CD4-positive, alpha-beta T cell (primary cell): ENCODE results near the gene TAS2R19. TPM values are rescaled to one million over a fixed set of nuclear protein-coding genes. Genes with fewer than 3 reads are reported as not detected.

Source experiments
- ATAC-seq: fragments of 200-7000 bp; cut with Tn5 transposase; one replicate; pipeline ENCODE4 v1.10.0; 2022; ENCODE audit warnings: mild to moderate bottlenecking; ENCODE audit not compliant: poor library complexity
- CTCF ChIA-PET: fragments of 350-600 bp; sonication (Branson Sonifier 250); formaldehyde crosslinking; loops from one replicate; lab custom pipeline; 2021; ENCODE audit warnings: antibody characterized with exemption, inconsistent platforms; lab: Charles Lee
- POLR2A ChIA-PET: fragments of 350-600 bp; sonication (Branson Sonifier 250); formaldehyde crosslinking; loops from one replicate; lab custom pipeline; 2021; ENCODE audit warnings: antibody characterized with exemption, inconsistent platforms; lab: Charles Lee
- DNase-seq, 14 experiments: peaks; one replicate each; pipeline ENCODE4 v3.0.0-alpha.2; 2013 to 2020; ENCODE audit warnings: mixed read lengths in 2 of 14
- H3K27ac ChIP-seq, 2 donors: one replicate each; pipeline versions ENCODE4 v1.5.1 to v1.7.0; 2013; ENCODE audit warnings: low read length in 2 of 2, low read depth in 1 of 2, mild to moderate bottlenecking in 1 of 2
- H3K27me3 ChIP-seq, 2 experiments: 1 replicate in 1 of 2; 2 replicates in 1 of 2; pipeline versions ENCODE4 v1.6.1 to v1.7.0; 2013; ENCODE audit warnings: low read length in 2 of 2, control low read depth in 1 of 2, mild to moderate bottlenecking in 1 of 2, moderate library complexity in 1 of 2; ENCODE audit not compliant: insufficient read depth in 2 of 2, control insufficient read depth in 1 of 2
- H3K36me3 ChIP-seq: one replicate; pipeline ENCODE4 v1.6.1; 2013; ENCODE audit warnings: low read length, control low read depth; ENCODE audit not compliant: insufficient read depth
- H3K4me1 ChIP-seq: one replicate; pipeline ENCODE4 v1.6.1; 2013; ENCODE audit warnings: low read length, control low read depth; ENCODE audit not compliant: insufficient read depth
- H3K4me3 ChIP-seq: one replicate; pipeline ENCODE4 v1.5.1; 2013; ENCODE audit warnings: mild to moderate bottlenecking, low read length, moderate library complexity
- H3K9me3 ChIP-seq, 2 experiments: 1 replicate in 1 of 2; 2 replicates in 1 of 2; pipeline versions ENCODE4 v1.6.1 to v1.7.0; 2013; ENCODE audit warnings: low read length in 2 of 2, mild to moderate bottlenecking in 2 of 2, control low read depth in 1 of 2, moderate library complexity in 1 of 2; ENCODE audit not compliant: control insufficient read depth in 1 of 2, insufficient read depth in 1 of 2
- H3K27ac Mint-ChIP-seq: one replicate; pipeline ENCODE4 v1.8.0; 2020; ENCODE audit warnings: mixed read lengths
- H3K27me3 Mint-ChIP-seq: one replicate; pipeline ENCODE4 v1.8.0; 2021; ENCODE audit warnings: mixed read lengths
- H3K36me3 Mint-ChIP-seq: one replicate; pipeline ENCODE4 v1.8.0; 2021; ENCODE audit warnings: low read depth, mixed read lengths
- H3K4me1 Mint-ChIP-seq: one replicate; pipeline ENCODE4 v1.8.0; 2021; ENCODE audit warnings: low read depth, mixed read lengths
- H3K4me3 Mint-ChIP-seq: one replicate; pipeline ENCODE4 v1.8.0; 2020; ENCODE audit warnings: mild to moderate bottlenecking, mixed read lengths
- H3K9me3 Mint-ChIP-seq: one replicate; pipeline ENCODE4 v1.8.0; 2020; ENCODE audit warnings: mixed read lengths
- intact Hi-C, 2 experiments: fragments of 100-400 bp; cut with DNase I in 1 of 2; cut with micrococcal nuclease in 1 of 2; formaldehyde crosslinking; loops; one replicate each; pipeline versions ENCODE4 v1.15.1 to v1.9.0; 2023 to 2025; cut with DNase I, micrococcal nuclease
- total RNA-seq, 174 experiments: library from RNA in 2 of 174; stranded (reverse) in 2 of 174; gene quantifications; one replicate each; pipeline ENCODE4 v1.2.3 and lab custom pipeline; 2021 to 2026
- TF ChIP-seq, protein P1 (sequence below): fragments of 200-600 bp; IDR thresholded peaks from one replicate; pipeline ENCODE4 v1.8.0; 2022; ENCODE audit warnings: antibody characterized with exemption, mild to moderate bottlenecking

The TAS2R19 gene
- total RNA-seq, 2 experiments from 2014 or later = 0.71 to 1.2 TPM

- Histone ChIP-seq H3K27ac (no peak overlapping the region), H3K9me3 (no peaks in the 10 kb centered on the region), H3K27me3 (no peaks in the 10 kb centered on the region), H3K36me3 (no peaks in the 10 kb centered on the region), H3K4me1 (no peaks in the 10 kb centered on the region), H3K4me3 (no peak overlapping the region)
- Mint-ChIP-seq H3K4me3 (no peak overlapping the region), H3K4me1 (peaks cover 8% of the 10 kb centered on the region), H3K9me3 (no peaks in the 10 kb centered on the region), H3K27me3 (no peaks in the 10 kb centered on the region), H3K27ac (no peak overlapping the region), H3K36me3 (peaks cover 46% of the 10 kb centered on the region)
- no peak for DNase-seq
- TF ChIP-seq, protein P1, sequence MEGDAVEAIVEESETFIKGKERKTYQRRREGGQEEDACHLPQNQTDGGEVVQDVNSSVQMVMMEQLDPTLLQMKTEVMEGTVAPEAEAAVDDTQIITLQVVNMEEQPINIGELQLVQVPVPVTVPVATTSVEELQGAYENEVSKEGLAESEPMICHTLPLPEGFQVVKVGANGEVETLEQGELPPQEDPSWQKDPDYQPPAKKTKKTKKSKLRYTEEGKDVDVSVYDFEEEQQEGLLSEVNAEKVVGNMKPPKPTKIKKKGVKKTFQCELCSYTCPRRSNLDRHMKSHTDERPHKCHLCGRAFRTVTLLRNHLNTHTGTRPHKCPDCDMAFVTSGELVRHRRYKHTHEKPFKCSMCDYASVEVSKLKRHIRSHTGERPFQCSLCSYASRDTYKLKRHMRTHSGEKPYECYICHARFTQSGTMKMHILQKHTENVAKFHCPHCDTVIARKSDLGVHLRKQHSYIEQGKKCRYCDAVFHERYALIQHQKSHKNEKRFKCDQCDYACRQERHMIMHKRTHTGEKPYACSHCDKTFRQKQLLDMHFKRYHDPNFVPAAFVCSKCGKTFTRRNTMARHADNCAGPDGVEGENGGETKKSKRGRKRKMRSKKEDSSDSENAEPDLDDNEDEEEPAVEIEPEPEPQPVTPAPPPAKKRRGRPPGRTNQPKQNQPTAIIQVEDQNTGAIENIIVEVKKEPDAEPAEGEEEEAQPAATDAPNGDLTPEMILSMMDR = no peak
- intact Hi-C loops = loop anchor here in 1 of 2 experiments (10.0 kb wide), 1 partner anchor 619 kb away; no protein-coding TSS in a partner anchor
- CTCF ChIA-PET = no interaction called here
- no peak for ATAC-seq
- POLR2A ChIA-PET = no interaction called here
Measured at GRCh38 chr12:11015775-11016430, 6.5 kb downstream of the TAS2R19 start.

DNA sequence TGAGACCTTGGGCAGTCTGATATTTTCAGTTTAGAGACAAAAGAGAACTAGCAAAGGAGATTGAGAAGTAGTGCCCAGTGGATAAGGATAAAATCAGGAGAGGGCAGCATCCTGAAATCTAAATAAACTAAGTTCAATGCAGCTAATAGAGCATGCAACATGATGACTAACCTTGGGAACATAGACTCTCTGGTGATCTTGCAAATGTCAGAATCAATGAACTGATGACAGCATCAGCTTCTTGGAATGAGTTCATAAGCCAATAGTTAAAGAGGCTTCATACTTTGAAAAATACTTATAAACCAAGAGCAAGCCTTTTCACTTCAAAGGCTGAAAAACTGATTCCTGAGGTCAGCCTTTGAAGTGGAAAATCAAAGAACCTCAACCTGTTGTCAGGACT lies 8.2 kb downstream of the TAS2R19 start:
- intact Hi-C loops = loop anchor here in 1 of 2 experiments (10.0 kb wide), 1 partner anchor 621 kb away; no protein-coding TSS in a partner anchor
- CTCF ChIA-PET = no interaction called here
- Mint-ChIP-seq H3K27ac (no peak overlapping the region), H3K4me1 (peaks cover 8% of the 10 kb centered on the region), H3K36me3 (peaks cover 36% of the 10 kb centered on the region), H3K9me3 (no peaks in the 10 kb centered on the region), H3K27me3 (no peaks in the 10 kb centered on the region), H3K4me3 (no peak overlapping the region)
- Histone ChIP-seq H3K4me1 (no peaks in the 10 kb centered on the region), H3K4me3 (no peak overlapping the region), H3K27ac (no peak overlapping the region), H3K36me3 (no peaks in the 10 kb centered on the region), H3K27me3 (no peaks in the 10 kb centered on the region), H3K9me3 (no peaks in the 10 kb centered on the region)
- no peak for DNase-seq
- TF ChIP-seq, protein P1 = no peak
- no peak for ATAC-seq
- POLR2A ChIA-PET = interaction anchor here (0.6 kb wide), 1 partner anchor 18 kb away, joined by 4 read pairs; no protein-coding TSS in a partner anchor

DNA sequence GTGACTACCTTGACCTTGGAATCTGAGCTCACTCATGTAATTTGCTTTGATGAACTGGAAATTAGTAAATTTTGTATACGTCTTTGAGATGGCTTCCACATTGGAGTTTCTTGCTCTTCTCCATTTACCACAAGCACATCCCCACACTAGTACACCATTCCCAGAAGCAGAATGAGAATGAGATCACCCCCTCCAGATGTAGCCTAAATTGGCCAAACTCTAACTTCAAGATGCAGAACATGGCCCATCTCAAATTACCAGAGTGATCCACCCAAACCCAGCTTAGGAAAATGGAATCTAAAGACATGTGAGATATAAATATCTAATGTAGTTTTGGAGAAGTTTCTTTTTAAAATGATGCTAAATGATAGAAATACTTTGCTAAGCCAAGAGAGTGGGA lies 14.8 kb downstream of the TAS2R19 start:
- ChIA-PET POLR2A (interaction anchor here (1.5 kb wide), 1 partner anchor 163 kb away, joined by 4 read pairs; the partner anchor contains the start of gene SMIM10L1), CTCF (no interaction called here)
- Mint-ChIP-seq H3K9me3 (no peaks in the 10 kb centered on the region), H3K36me3 (peaks cover 20% of the 10 kb centered on the region), H3K27me3 (no peaks in the 10 kb centered on the region), H3K4me1 (no peaks in the 10 kb centered on the region), H3K27ac (no peak overlapping the region), H3K4me3 (no peak overlapping the region)
- Histone ChIP-seq H3K4me1 (no peaks in the 10 kb centered on the region), H3K27me3 (no peaks in the 10 kb centered on the region), H3K27ac (no peak overlapping the region), H3K4me3 (no peak overlapping the region), H3K36me3 (no peaks in the 10 kb centered on the region), H3K9me3 (no peaks in the 10 kb centered on the region)
- DNase-seq (no peak), ATAC-seq (no peak)
- TF ChIP-seq, protein P1 = no peak
- intact Hi-C loops = no loop called here
